ENCODE data around the gene DOCK1. TPM values are rescaled to one million over a fixed set of nuclear protein-coding genes. Genes with fewer than 3 reads are reported as not detected.

Gene DOCK1
- polyA plus RNA-seq, 1 experiment, result 37.9 TPM

DNA sequence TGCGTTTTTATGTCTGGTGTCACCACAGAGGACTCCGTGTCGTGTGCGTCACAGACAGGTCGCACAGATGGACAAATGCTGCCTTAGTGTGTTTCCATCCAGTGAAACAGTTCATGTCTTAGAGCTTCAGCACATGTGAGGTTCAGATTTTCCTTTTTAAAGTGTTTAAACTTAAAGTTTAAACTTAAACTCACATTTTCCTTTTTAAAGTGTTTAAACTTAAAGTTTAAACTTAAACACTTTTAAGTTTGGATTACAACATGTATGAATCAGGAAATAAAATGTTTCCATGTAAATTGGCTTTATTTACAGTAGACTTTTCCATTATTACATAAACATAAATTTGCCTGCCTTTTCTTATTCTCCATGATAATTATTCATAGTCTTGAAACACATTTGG is 223.9 kb downstream of the DOCK1 start:
- POLR2A ChIA-PET, result no interaction called here
- no peak for DNase-seq (ENCODE audit: low read depth, low spot score)
- TF ChIP-seq, protein P1, sequence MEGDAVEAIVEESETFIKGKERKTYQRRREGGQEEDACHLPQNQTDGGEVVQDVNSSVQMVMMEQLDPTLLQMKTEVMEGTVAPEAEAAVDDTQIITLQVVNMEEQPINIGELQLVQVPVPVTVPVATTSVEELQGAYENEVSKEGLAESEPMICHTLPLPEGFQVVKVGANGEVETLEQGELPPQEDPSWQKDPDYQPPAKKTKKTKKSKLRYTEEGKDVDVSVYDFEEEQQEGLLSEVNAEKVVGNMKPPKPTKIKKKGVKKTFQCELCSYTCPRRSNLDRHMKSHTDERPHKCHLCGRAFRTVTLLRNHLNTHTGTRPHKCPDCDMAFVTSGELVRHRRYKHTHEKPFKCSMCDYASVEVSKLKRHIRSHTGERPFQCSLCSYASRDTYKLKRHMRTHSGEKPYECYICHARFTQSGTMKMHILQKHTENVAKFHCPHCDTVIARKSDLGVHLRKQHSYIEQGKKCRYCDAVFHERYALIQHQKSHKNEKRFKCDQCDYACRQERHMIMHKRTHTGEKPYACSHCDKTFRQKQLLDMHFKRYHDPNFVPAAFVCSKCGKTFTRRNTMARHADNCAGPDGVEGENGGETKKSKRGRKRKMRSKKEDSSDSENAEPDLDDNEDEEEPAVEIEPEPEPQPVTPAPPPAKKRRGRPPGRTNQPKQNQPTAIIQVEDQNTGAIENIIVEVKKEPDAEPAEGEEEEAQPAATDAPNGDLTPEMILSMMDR (IDR thresholded peaks at IDR 0.05; ENCODE audit: low read depth, low read length), result no peak
- Histone ChIP-seq H3K9me3 (ENCODE audit: control insufficient read depth, insufficient read depth, low read length) (no peaks in the 10 kb centered on the region), H3K27me3 (ENCODE audit: control insufficient read depth, insufficient read depth, low read length) (no peaks in the 10 kb centered on the region), H3K27ac (ENCODE audit: low read depth, low read length) (no peak overlapping the region), H3K4me3 (ENCODE audit: low read depth, low read length) (no peak overlapping the region)
- CTCF ChIA-PET, result no interaction called here

- no peak for DNase-seq (ENCODE audit: low read depth, low spot score)
- Histone ChIP-seq H3K27ac (ENCODE audit: low read depth, low read length) (no peak overlapping the region), H3K9me3 (ENCODE audit: control insufficient read depth, insufficient read depth, low read length) (no peaks in the 10 kb centered on the region), H3K4me3 (ENCODE audit: low read depth, low read length) (no peak overlapping the region), H3K27me3 (ENCODE audit: control insufficient read depth, insufficient read depth, low read length) (no peaks in the 10 kb centered on the region)
- ChIA-PET POLR2A (no interaction called here), CTCF (no interaction called here)
- TF ChIP-seq, protein P1 (IDR thresholded peaks at IDR 0.05; ENCODE audit: low read depth, low read length), result no peak
Observed at GRCh38 chr10:127132451-127132850, 227.2 kb downstream of the DOCK1 start.

GRCh38 chr10:127133225-127133624 is 228.0 kb downstream of the DOCK1 start:
- Histone ChIP-seq H3K4me3 (ENCODE audit: low read depth, low read length) (no peak overlapping the region), H3K27me3 (ENCODE audit: control insufficient read depth, insufficient read depth, low read length) (no peaks in the 10 kb centered on the region), H3K9me3 (ENCODE audit: control insufficient read depth, insufficient read depth, low read length) (no peaks in the 10 kb centered on the region), H3K27ac (ENCODE audit: low read depth, low read length) (no peak overlapping the region)
- ChIA-PET CTCF (no interaction called here), POLR2A (no interaction called here)
- DNase-seq (ENCODE audit: low read depth, low spot score), result no peak
- TF ChIP-seq, protein P1 (IDR thresholded peaks at IDR 0.05; ENCODE audit: low read depth, low read length), result no peak

DNA sequence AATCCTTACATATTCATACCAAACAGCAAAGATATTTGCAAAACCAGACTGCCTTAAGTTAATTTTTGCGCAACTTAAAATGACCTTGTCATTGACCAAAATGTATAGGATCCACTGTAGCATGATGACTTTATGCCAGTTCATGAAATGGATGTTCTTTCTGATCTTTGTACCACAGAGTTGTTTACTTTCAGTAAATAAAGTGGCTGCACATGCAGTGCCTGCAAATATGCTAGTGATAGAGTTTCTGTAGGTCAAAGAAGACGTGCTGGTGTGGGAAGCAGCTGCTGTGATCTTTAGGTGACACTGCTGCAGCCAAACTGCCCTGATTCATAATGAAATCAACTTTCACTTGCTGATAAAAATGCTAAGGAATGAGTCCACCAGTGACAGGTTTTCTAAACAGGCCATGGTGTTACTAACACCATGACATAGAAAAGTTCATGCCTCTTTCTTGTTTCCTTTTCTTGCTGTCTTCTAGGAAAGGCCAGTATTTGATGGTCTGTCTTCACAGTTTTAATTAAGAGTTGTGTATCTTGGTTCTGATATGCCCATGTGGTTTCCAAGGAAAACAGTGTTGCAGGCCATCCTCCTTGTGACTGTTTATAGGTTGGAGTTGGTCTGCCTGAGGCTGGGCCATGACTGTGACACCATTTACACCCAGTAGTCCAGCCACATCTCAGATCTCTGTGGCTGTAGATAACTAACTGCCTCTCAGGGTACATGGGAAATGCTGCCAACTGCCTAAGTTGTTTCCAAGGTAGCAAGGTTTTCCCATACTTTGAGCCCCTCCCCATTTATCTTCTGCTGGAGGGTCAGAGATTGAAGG is 228.7 kb downstream of the DOCK1 start:
- no peak overlapping the region for H3K4me3 ChIP-seq (ENCODE audit: low read depth, low read length)
- H3K27me3 ChIP-seq (ENCODE audit: control insufficient read depth, insufficient read depth, low read length), result no peaks in the 10 kb centered on the region
- POLR2A ChIA-PET, result no interaction called here

More for the DNA sequence above, 228.7 kb downstream of the DOCK1 start:
- Histone ChIP-seq H3K9me3 (ENCODE audit: control insufficient read depth, insufficient read depth, low read length) (no peaks in the 10 kb centered on the region), H3K27ac (ENCODE audit: low read depth, low read length) (no peak overlapping the region)
- CTCF ChIA-PET, result no interaction called here
- TF ChIP-seq, protein P1 (IDR thresholded peaks at IDR 0.05; ENCODE audit: low read depth, low read length), result no peak
- DNase-seq (ENCODE audit: low read depth, low spot score), result no peak

Measured in AG04450 (cell line).